Heart left ventricle (tissue), 13 donors: ENCODE data around the gene TNS3.

Experiments used
- POLR2A ChIP-seq, 2 donors: fragments of 450-650 bp; IDR thresholded peaks; one replicate each; pipeline ENCODE4 v1.6.1; 2017; ENCODE audit warnings: antibody characterized with exemption in 2 of 2, mild to moderate bottlenecking in 2 of 2, moderate library complexity in 2 of 2
- TF ChIP-seq, protein P1 (sequence below), 12 donors: fragments of 200-600 bp; sonication (generic) in 4 of 12; IDR thresholded peaks; one replicate each; pipeline versions ENCODE4 v1.5.0 to v1.8.0; 2018 to 2022; ENCODE audit warnings: antibody characterized with exemption in 12 of 12, mild to moderate bottlenecking in 5 of 12
- donor health status: ischemic (EF 13 %, LVEDD 7.1; RV severe dilation, severe dysfunction).
- donor health status: DM: no; HTN: yes; CAD: no.
- donor health status: DM: no; HTN: no; CAD: no.
- donor health status: ischemic (EF 25% LVEDD 6.9; RV normal size, moderate dysfunction).
- donor health status: ischemic (EF 25% LVEDD 5.7; RV mildly dilated, moderate dysfunction).
- donor health status: ischemic (EF 35%, LVEDD 5.7; RV mildly dilated, moderate dysfunction).
- donor health status: nonischemic (EF 11% LVEDD 7.7; RV severe dilation, severe dysfunction).
- donor health status: DM: yes; HTN: yes; CAD: no.
- donor health status: PGD.
- donor health status: ischemic (EF 29% LVEDD 5.4; RV normal size, mild dysfunction).
- donor health status: nonischemic (EF 23%, LVEDD 6.1; RV moderate dilation, normal function).

DNA sequence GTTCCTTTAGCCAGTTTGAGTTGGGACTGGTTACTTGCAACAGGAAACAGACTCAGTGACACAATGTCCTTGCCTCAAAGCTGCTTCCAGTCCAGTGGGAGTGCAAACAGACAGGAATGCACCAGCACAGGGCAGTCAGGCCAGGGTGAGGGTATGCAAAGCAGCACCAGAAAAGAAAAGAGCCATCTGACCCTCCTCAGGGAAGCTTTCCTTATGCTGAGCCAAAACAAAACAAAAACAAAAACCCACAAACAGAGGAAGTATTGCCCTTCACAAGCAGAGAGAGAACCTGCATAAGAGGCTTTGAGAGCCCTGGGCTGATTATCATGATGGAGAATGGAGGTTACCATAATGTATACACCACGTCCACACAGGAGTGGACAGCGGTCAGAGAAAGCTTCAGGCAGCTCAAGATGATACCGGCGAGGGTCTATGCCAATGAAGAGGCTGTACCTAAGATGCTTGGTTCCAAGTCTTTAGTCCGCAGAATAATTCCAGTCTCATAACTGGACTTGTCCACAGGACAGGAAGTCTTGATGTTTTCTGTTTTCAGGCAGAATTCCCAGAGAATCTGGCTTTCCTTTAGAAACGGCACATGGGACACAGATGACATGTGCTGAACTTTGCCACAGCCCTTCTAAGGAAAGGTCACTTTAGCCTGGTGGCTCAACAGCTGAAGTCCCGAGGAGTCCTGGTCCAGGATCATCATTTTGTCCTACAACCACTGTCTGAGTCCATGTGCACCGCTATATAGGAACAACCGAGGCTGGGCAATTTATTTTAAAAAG is 263.3 kb downstream of the TNS3 start:
- no peak for TF ChIP-seq POLR2A (IDR thresholded peaks at IDR 0.05)
- TF ChIP-seq, protein P1, sequence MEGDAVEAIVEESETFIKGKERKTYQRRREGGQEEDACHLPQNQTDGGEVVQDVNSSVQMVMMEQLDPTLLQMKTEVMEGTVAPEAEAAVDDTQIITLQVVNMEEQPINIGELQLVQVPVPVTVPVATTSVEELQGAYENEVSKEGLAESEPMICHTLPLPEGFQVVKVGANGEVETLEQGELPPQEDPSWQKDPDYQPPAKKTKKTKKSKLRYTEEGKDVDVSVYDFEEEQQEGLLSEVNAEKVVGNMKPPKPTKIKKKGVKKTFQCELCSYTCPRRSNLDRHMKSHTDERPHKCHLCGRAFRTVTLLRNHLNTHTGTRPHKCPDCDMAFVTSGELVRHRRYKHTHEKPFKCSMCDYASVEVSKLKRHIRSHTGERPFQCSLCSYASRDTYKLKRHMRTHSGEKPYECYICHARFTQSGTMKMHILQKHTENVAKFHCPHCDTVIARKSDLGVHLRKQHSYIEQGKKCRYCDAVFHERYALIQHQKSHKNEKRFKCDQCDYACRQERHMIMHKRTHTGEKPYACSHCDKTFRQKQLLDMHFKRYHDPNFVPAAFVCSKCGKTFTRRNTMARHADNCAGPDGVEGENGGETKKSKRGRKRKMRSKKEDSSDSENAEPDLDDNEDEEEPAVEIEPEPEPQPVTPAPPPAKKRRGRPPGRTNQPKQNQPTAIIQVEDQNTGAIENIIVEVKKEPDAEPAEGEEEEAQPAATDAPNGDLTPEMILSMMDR (IDR thresholded peaks at IDR 0.05): no peak
